Neural cell (in vitro differentiated cells): ENCODE measurements around the gene SAMD8.

Experiments
- CTCF ChIP-seq: fragments of 450-650 bp; IDR thresholded peaks from 2 replicates; pipeline ENCODE4 v1.5.1; 2014; ENCODE audit warnings: antibody characterized with exemption, mild to moderate bottlenecking, moderate library complexity; ENCODE audit not compliant: poor library complexity, severe bottlenecking
- POLR2AphosphoS5 ChIP-seq: IDR thresholded peaks from 2 replicates; pipeline ENCODE4 v1.6.1; 2012

GRCh38 chr10:75106242-75106641 is 5.2 kb upstream of the SAMD8 start:
- TF ChIP-seq CTCF (no peak), POLR2AphosphoS5 (no peak)
